HG03103 (cell line): ENCODE results near the gene PDCD5.
"Not testable (repeated sequence)": the region's sequence is repeated elsewhere in the genome, so short reads cannot be mapped to it uniquely, and the experiment has no call there.

ENCODE experiments used
- ATAC-seq: cut with Tn5 transposase; IDR thresholded peaks from one replicate; pipeline ENCODE4 v1.9.1; 2021; ENCODE audit warnings: low read depth; ENCODE audit not compliant: unreplicated experiment

The PDCD5 gene, protein sequence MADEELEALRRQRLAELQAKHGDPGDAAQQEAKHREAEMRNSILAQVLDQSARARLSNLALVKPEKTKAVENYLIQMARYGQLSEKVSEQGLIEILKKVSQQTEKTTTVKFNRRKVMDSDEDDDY

DNA sequence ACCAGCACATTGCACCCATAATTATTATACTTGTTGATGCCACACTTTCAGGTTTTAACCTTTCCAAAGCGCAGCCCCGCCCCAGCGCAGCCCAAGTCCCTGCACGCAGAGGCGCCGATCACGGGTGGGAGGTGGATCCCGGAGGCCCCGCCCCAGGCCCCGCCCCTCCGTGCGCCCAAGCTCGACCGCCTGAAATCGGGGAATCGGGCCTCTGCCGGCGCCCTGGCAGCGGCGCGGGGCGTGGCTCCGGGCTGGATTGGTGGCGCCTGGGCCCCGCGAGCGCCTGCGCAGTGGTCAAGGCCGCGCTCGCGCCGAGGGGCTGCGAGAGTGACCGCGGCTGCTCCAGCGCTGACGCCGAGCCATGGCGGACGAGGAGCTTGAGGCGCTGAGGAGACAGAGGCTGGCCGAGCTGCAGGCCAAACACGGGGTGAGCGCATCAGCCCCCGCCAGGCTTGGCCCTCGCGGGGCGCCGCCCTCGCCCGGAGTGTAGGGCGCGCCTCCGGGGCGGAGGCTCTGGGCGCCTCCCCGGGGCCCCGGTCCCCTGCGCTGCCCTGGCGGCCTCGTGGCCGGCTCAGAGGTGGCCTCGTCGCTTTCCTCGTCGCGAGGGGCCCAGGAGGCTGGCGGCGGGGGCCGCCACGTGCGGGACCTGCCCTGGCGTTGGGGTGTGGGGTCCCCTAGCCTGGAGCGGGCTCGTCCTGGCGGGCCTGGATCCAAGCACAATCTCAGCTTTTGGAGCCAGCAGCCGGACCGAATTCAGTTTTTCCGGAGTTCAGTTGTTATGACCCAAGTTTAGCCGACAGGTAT, at the start of gene PDCD5:
PDCD5 (plus strand) TSS at position 290 of the 804 bp plus-strand sequence; CDS start at position 362, 72 bp downstream.
- peak; percentile 82 for ATAC-seq

- no peak for ATAC-seq
These were observed 48.8 kb upstream of the PDCD5 start for GRCh38 chr19:32532233-32532632.

- no peak for ATAC-seq
These were observed 43.4 kb upstream of the PDCD5 start for GRCh38 chr19:32537580-32537979.

- ATAC-seq: no peak
These were observed 41.6 kb upstream of the PDCD5 start for GRCh38 chr19:32539240-32539916.

DNA sequence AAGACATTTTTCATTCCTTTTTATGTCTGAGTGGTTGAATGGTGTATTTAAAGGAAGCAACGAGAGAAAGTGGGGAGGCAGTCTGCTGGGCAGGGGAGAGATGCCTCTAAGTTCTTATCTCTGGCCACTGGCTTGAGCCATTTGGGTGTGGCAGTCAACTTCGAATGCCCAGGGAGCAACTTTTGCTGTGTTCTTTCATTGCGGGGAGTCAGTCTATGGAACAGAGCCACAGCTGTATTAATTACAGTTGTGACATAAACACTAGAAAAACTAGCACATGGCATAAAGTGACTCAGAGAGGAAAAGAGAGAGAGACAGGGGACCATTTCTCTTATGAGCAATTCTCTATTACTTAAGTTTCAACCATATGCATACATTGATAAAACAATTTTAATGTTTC, 40.4 kb upstream of the PDCD5 start:
- no peak for ATAC-seq

DNA sequence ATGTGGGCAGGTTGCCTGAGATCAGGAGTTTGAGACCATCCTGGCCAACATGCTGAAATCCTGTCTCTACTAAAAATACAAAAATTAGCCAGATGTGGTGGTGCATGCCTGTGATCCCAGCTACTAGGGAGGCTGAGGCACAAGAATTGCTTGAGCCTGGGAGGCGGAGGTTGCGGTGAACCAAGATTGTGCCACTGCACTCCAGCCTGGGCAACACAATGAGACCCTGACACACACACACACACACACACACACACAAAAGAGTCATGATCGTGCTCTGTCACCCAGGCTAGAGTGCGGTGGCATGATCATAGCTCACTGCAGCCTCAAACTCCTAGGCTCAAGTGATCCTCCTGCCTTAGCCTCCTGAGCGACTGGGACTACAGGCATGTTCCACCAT, 39.6 kb upstream of the PDCD5 start:
- not testable (repeated sequence) for ATAC-seq

- no peak for ATAC-seq
These were observed 38.4 kb upstream of the PDCD5 start for GRCh38 chr19:32542477-32543108.

- ATAC-seq: no peak
These were observed 37.7 kb upstream of the PDCD5 start for GRCh38 chr19:32543115-32543900.

GRCh38 chr19:32544917-32545316, 36.1 kb upstream of the PDCD5 start:
- no peak for ATAC-seq

DNA sequence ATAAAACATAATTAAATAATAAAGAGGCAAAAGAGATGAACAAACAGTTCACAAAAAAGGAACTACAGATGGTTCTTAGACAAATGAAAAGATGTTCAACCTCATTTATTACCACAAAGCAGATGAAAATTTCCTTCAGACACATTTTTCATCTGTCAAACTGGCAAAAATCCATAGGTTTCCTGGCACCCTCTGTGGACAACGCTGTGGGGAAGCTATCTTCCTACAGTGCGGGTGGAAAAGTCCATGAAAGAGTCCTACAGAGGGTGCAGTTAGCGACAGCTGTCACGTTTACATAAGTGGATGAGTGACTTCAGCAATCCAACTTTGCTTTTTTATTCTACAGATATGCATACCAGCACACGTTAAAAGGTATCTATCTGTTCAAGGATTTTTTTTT, 30.3 kb upstream of the PDCD5 start:
- ATAC-seq: no peak

GRCh38 chr19:32555786-32556185, 25.2 kb upstream of the PDCD5 start:
- ATAC-seq: no peak

DNA sequence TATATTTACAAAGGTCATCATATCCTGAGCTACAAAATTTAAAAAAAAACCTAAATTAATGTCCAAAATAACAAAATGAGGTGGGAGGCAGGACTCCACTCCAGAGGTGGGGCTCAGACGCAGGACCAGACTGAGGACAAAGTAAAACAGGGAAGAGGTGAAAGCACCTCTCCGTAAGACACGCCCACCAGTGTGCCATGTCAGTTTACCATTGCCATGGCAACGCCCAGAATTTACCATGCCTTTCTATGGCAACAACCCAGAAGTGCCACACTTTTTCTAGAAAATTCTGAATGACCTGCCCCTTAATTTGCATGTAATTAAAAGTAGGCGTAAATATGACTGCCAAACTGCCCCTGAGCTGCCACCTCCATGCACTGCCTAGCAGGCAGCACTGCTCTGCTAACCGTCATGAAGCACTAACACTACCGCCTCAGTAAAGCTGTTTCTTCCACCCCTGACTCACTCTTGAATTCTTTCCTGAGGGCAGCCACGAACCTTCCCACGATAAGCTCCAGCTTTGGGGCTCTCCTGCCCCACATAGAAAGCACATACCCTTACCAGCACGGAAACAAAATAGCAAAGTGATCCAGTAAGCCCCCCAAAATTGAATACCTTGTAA, 22.3 kb upstream of the PDCD5 start:
- no peak for ATAC-seq

GRCh38 chr19:32563761-32564160, 17.2 kb upstream of the PDCD5 start:
- no peak for ATAC-seq

GRCh38 chr19:32566246-32566830, 14.7 kb upstream of the PDCD5 start:
- ATAC-seq: no peak

- ATAC-seq: no peak
These were observed 13.5 kb upstream of the PDCD5 start for GRCh38 chr19:32567486-32567885.

- ATAC-seq: no peak
These were observed 10.8 kb upstream of the PDCD5 start for GRCh38 chr19:32570081-32570785.

GRCh38 chr19:32571471-32572075, 9.4 kb upstream of the PDCD5 start:
- not testable (repeated sequence) for ATAC-seq

DNA sequence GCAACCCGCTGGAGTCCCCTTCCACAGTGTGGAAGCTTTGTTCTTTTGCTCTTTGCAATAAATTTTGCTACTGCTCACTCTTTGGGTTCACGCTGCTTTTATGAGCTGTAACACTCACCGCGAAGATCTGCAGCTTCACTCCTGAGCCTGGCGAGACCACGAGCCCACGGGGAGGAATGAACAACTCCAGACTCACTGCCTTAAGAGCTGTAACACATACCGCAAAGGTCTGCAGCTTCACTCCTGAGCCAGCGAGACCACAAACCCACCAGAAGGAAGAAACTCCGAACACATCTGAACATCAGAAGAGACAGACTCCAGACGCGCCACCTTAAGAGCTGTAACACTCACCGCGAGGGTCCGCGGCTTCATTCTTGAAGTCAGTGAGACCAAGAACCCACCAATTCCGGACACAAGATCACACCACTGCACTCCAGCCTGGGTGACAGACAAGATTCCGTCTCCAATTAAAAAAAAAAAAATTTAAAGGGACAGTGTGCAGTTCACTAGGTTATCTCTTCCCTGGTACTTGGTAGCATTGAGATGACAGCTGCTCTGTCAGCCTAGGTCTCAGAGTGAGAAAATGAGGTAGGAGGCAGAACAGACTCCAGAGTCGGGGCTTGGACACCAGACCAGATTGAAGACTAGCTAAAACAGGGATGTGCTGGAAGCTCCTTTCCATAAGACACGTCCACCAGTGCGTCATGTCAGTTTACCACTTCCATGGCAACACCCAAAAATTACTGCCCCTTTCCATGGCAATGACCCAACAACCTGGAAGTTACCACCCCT, 8.1 kb upstream of the PDCD5 start:
- not testable (repeated sequence) for ATAC-seq
